ENCODE measurements around the gene DUSP18. TPM values are rescaled to one million over a fixed set of nuclear protein-coding genes. Genes with fewer than 3 reads are reported as not detected.

DUSP18 gene
- polyA plus RNA-seq, 3 donors, result 13.2 to 34.5 (median 18.9) TPM

- Histone ChIP-seq H3K9me3 (replicated peaks in 1 of 2; ENCODE audit: control insufficient read depth in 1 of 2, insufficient read depth in 1 of 2, low read length in 2 of 2) (no peaks in the 10 kb centered on the region), H3K4me1 (ENCODE audit: control insufficient read depth in 1 of 2, insufficient read depth in 2 of 2, low read length in 2 of 2) (peaks cover 2 to 4% of the 10 kb centered on the region in 2 donors), H4K20me1 (ENCODE audit: insufficient read depth, low read length) (no peaks in the 10 kb centered on the region), H3K9ac (ENCODE audit: insufficient read depth, low read length, poor library complexity, severe bottlenecking) (no peak overlapping the region), H3K27ac (ENCODE audit: low read depth in 1 of 2, low read length in 2 of 2) (no peak overlapping the region), H3K79me2 (ENCODE audit: insufficient read depth, low read length) (no peaks in the 10 kb centered on the region), H3K36me3 (replicated peaks in 1 of 2; ENCODE audit: control insufficient read depth in 1 of 2, insufficient read depth in 2 of 2, low read length in 2 of 2) (no peaks in the 10 kb centered on the region), H2AFZ (ENCODE audit: insufficient read depth, low read depth, low read length, poor library complexity, severe bottlenecking) (no peak overlapping the region), H3K4me2 (replicated peaks; ENCODE audit: extremely low read depth, low read length, poor library complexity, severe bottlenecking) (no peak overlapping the region), H3K4me3 (replicated peaks in 1 of 3; ENCODE audit: low read depth in 2 of 3, low read length in 3 of 3) (no peak overlapping the region), H3K27me3 (ENCODE audit: control insufficient read depth in 2 of 2, insufficient read depth in 2 of 2, low read length in 2 of 2) (peaks cover 6 to 10% of the 10 kb centered on the region in 2 donors)
- Mint-ChIP-seq H3K4me1 (peaks cover 12% of the 10 kb centered on the region), H3K36me3 (peaks cover 2 to 5% of the 10 kb centered on the region in 2 donors), H3K27ac (no peak overlapping the region), H3K27me3 (ENCODE audit: low read depth in 3 of 3) (peaks cover 11 to 26% (median 17%) of the 10 kb centered on the region in 3 donors), H3K4me3 (no peak overlapping the region), H3K9me3 (peaks cover 0 to 2% (median 0%) of the 10 kb centered on the region in 7 donors)
- TF ChIP-seq CTCF (IDR thresholded peaks at IDR 0.05), result no peak
- intact Hi-C loops (cut with micrococcal nuclease), result no loop called here
- WGBS (ENCODE audit: insufficient coverage), result 50% methylated on average over 2 of the region's 4 CpGs
- DNase-seq, result no peak
Observed at GRCh38 chr22:30673136-30673535, 5.5 kb upstream of the DUSP18 start.

- no peaks in the 10 kb centered on the region for H3K9me3 ChIP-seq (replicated peaks in 1 of 2; ENCODE audit: control insufficient read depth in 1 of 2, insufficient read depth in 1 of 2, low read length in 2 of 2)
- intact Hi-C loops (cut with micrococcal nuclease), result no loop called here
- H3K27ac Mint-ChIP-seq, result no peak overlapping the region
- H3K36me3 Mint-ChIP-seq, result peaks cover 2 to 5% of the 10 kb centered on the region in 2 donors
- TF ChIP-seq CTCF (IDR thresholded peaks at IDR 0.05), result no peak
- H3K4me1 Mint-ChIP-seq, result peaks cover 23% of the 10 kb centered on the region
- no peak overlapping the region for H3K9ac ChIP-seq (ENCODE audit: insufficient read depth, low read length, poor library complexity, severe bottlenecking)
- H3K4me3 Mint-ChIP-seq, result no peak overlapping the region
- no peaks in the 10 kb centered on the region for H4K20me1 ChIP-seq (ENCODE audit: insufficient read depth, low read length)
- no CpG with 5 or more reads among the region's 3 CpGs for WGBS (ENCODE audit: insufficient coverage)
- H3K36me3 ChIP-seq (replicated peaks in 1 of 2; ENCODE audit: control insufficient read depth in 1 of 2, insufficient read depth in 2 of 2, low read length in 2 of 2), result no peaks in the 10 kb centered on the region
- no peak for DNase-seq
- H3K9me3 Mint-ChIP-seq, result peaks cover 0 to 2% (median 0%) of the 10 kb centered on the region in 7 donors
- no peak overlapping the region for H2AFZ ChIP-seq (ENCODE audit: insufficient read depth, low read depth, low read length, poor library complexity, severe bottlenecking)
- H3K27me3 Mint-ChIP-seq (ENCODE audit: low read depth in 3 of 3), result peaks cover 12 to 25% (median 17%) of the 10 kb centered on the region in 3 donors
- H3K27ac ChIP-seq (ENCODE audit: low read depth in 1 of 2, low read length in 2 of 2), result no peak overlapping the region
- no peak overlapping the region for H3K4me3 ChIP-seq (replicated peaks in 1 of 3; ENCODE audit: low read depth in 2 of 3, low read length in 3 of 3)
- H3K4me1 ChIP-seq (ENCODE audit: control insufficient read depth in 1 of 2, insufficient read depth in 2 of 2, low read length in 2 of 2), result peaks cover 19 to 21% of the 10 kb centered on the region in 2 donors
- H3K27me3 ChIP-seq (ENCODE audit: control insufficient read depth in 2 of 2, insufficient read depth in 2 of 2, low read length in 2 of 2), result peaks cover 6 to 11% of the 10 kb centered on the region in 2 donors
- H3K79me2 ChIP-seq (ENCODE audit: insufficient read depth, low read length), result peaks cover 4% of the 10 kb centered on the region
- H3K4me2 ChIP-seq (replicated peaks; ENCODE audit: extremely low read depth, low read length, poor library complexity, severe bottlenecking), result no peak overlapping the region
Observed at GRCh38 chr22:30671071-30671470, 3.4 kb upstream of the DUSP18 start.
